HCT116 (cell line): ENCODE data around the gene AWAT1. TPM values are rescaled to one million over a fixed set of nuclear protein-coding genes. Genes with fewer than 3 reads are reported as not detected.
"Not testable (repeated sequence)": the region's sequence is repeated elsewhere in the genome, so short reads cannot be mapped to it uniquely, and the experiment has no call there.

Source experiments
- ATAC-seq: fragments of 200-7000 bp; cut with Tn5 transposase; 2 replicates; pipeline ENCODE4 v1.9.1; 2020; ENCODE audit warnings: mild to moderate bottlenecking, moderate library complexity
- BruUV-seq: library from RNA; stranded (reverse); fragments of 400-500 nt; replicated peaks from 2 replicates; lab custom pipeline; 2021; lab: Mats Ljungman, UMichigan
- CTCF ChIA-PET: fragments of 300-600 bp; sonication (Branson Sonifier 250); formaldehyde crosslinking; loops from one replicate; lab custom pipeline; 2021; ENCODE audit warnings: antibody characterized with exemption; lab: Charles Lee
- POLR2A ChIA-PET: fragments of 300-600, 350-600 bp; sonication (Branson Sonifier 250); formaldehyde crosslinking; loops from one replicate; lab custom pipeline; 2021; ENCODE audit warnings: antibody characterized with exemption; lab: Charles Lee
- RAD21 ChIA-PET, 2 experiments: fragments of 300-600 bp; sonication (Branson Sonifier 250); formaldehyde crosslinking; loops; one replicate each; lab custom pipeline; 2023; ENCODE audit warnings: low total read pairs in 2 of 2; ENCODE audit not compliant: uncharacterized antibody in 2 of 2, unreplicated experiment in 2 of 2, low non-redundant PET in 1 of 2; lab: Charles Lee
- DNase-seq: peaks from one replicate; pipeline ENCODE4 v3.0.0-alpha.2; 2010; ENCODE audit warnings: low read depth, low spot score
- H2AFZ ChIP-seq: fragments of 200-600 bp; shearing (Covaris generic), sonication (generic); 2 replicates; pipeline ENCODE4 v1.6.1; 2017; ENCODE audit warnings: low read depth, mixed run types, mixed read lengths, antibody characterized with exemption, low read length; ENCODE audit not compliant: poor library complexity, severe bottlenecking
- H3K27ac ChIP-seq: 2 replicates; pipeline ENCODE4 v1.5.1; 2012; ENCODE audit warnings: low read depth, low read length
- H3K27me3 ChIP-seq: fragments of 200-600 bp; sonication (generic); 2 replicates; pipeline ENCODE4 v1.6.1; 2016; ENCODE audit warnings: mixed run types, low read length, mixed read lengths; ENCODE audit not compliant: insufficient read depth
- H3K36me3 ChIP-seq, 2 experiments: fragments of 200-500 bp in 1 of 2; fragments of 200-600 bp in 1 of 2; sonication (Bioruptor generic) in 1 of 2; sonication (generic) in 1 of 2; 2 replicates each; pipeline versions ENCODE4 v1.5.1 to v1.6.1; 2014 to 2016; ENCODE audit warnings: low read length in 2 of 2, inconsistent platforms in 1 of 2, mixed read lengths in 1 of 2, mixed run types in 1 of 2; ENCODE audit not compliant: insufficient read depth in 2 of 2, control insufficient read depth in 1 of 2
- H3K4me1 ChIP-seq, 2 experiments: fragments of 200-600 bp in 1 of 2; sonication (generic) in 1 of 2; 2 replicates each; pipeline versions ENCODE4 v1.5.1 to v1.6.1; 2012 to 2017; ENCODE audit warnings: low read length in 2 of 2, inconsistent platforms in 1 of 2, mild to moderate bottlenecking in 1 of 2, mixed read lengths in 1 of 2, mixed run types in 1 of 2, moderate library complexity in 1 of 2; ENCODE audit not compliant: insufficient read depth in 2 of 2, control insufficient read depth in 1 of 2
- H3K4me2 ChIP-seq: fragments of 200-600 bp; sonication (generic); 2 replicates; pipeline ENCODE4 v1.6.1; 2017; ENCODE audit warnings: mixed run types, low read length, mixed read lengths
- H3K4me3 ChIP-seq, 2 experiments: fragments of 200-600 bp in 1 of 2; sonication (generic) in 1 of 2; replicated peaks in 1 of 2; 2 replicates each; pipeline ENCODE4 v1.5.1; 2011 to 2016; ENCODE audit warnings: low read length in 2 of 2, control low read depth in 1 of 2, low read depth in 1 of 2, mild to moderate bottlenecking in 1 of 2, mixed read lengths in 1 of 2, mixed run types in 1 of 2
- H3K79me2 ChIP-seq: fragments of 200-600 bp; sonication (generic); 2 replicates; pipeline ENCODE4 v1.6.1; 2017; ENCODE audit warnings: mild to moderate bottlenecking, mixed run types, low read length, moderate library complexity, mixed read lengths; ENCODE audit not compliant: insufficient read depth
- H3K9ac ChIP-seq: fragments of 200-600 bp; sonication (generic); 2 replicates; pipeline ENCODE4 v1.6.1; 2016; ENCODE audit warnings: low read length, mixed read lengths
- H3K9me2 ChIP-seq: fragments of 200-600 bp; sonication (generic), shearing (Covaris generic); 2 replicates; pipeline ENCODE4 v1.6.1; 2017; ENCODE audit warnings: mixed run types, mild to moderate bottlenecking, moderate library complexity; ENCODE audit not compliant: insufficient read depth
- H3K9me3 ChIP-seq, 2 experiments: fragments of 200-500 bp in 1 of 2; fragments of 200-600 bp in 1 of 2; sonication (Bioruptor generic) in 1 of 2; sonication (generic) in 1 of 2; 2 replicates each; pipeline ENCODE4 v1.6.1; 2014 to 2017; ENCODE audit warnings: low read length in 2 of 2, mixed read lengths in 2 of 2, inconsistent platforms in 1 of 2, low read depth in 1 of 2, mild to moderate bottlenecking in 1 of 2, mixed run types in 1 of 2, moderate library complexity in 1 of 2; ENCODE audit not compliant: control insufficient read depth in 1 of 2, insufficient read depth in 1 of 2
- H4K20me1 ChIP-seq: fragments of 200-600 bp; sonication (generic), shearing (Covaris generic); 2 replicates; pipeline ENCODE4 v1.6.1; 2017; ENCODE audit warnings: mixed run types, mild to moderate bottlenecking, moderate library complexity; ENCODE audit not compliant: insufficient read depth
- EZH2 ChIP-seq: fragments of 200-600 bp; sonication (generic); IDR thresholded peaks from 2 replicates; pipeline ENCODE4 v1.6.1; 2017; ENCODE audit warnings: antibody characterized with exemption, mixed run types
- POLR2AphosphoS5 ChIP-seq: IDR thresholded peaks from 2 replicates; pipeline ENCODE4 v1.6.1; 2011; ENCODE audit warnings: mild to moderate bottlenecking, low read depth, low read length, moderate library complexity
- ZFX ChIP-seq: fragments of 450-650 bp; IDR thresholded peaks from 2 replicates; pipeline ENCODE4 v1.6.1; 2017
- intact Hi-C: fragments of 100-400 bp; cut with micrococcal nuclease; formaldehyde crosslinking; loops from 2 replicates; pipeline ENCODE4 v1.10.0; 2022
- total RNA-seq: library from RNA; stranded (reverse); gene quantifications from one replicate; pipeline ENCODE4 v1.2.1, GENCODE V29; 2021; ENCODE audit not compliant: unreplicated experiment
- TF ChIP-seq, protein P1 (sequence below): IDR thresholded peaks from 2 replicates; pipeline ENCODE4 v1.6.1; 2011; ENCODE audit warnings: mild to moderate bottlenecking, low read length, moderate library complexity; ENCODE audit not compliant: insufficient replicate concordance; ENCODE audit errors: extremely low read depth

The AWAT1 gene
- total RNA-seq, 1 experiment from 2014 or later = not detected

GRCh38 chrX:70201732-70202131, 32.7 kb upstream of the AWAT1 start:
- Histone ChIP-seq H3K79me2 (no peaks in the 10 kb centered on the region), H2AFZ (no peak overlapping the region), H3K27me3 (no peaks in the 10 kb centered on the region), H3K27ac (no peak overlapping the region), H3K9ac (no peak overlapping the region), H3K4me3 (no peak overlapping the region), H3K9me2 (no peaks in the 10 kb centered on the region), H3K4me1 (peaks cover 0 to 5% of the 10 kb centered on the region in 2 experiments; a peak in 1 of 4 replicates), H4K20me1 (no peaks in the 10 kb centered on the region), H3K4me2 (no peak overlapping the region), H3K9me3 (no peaks in the 10 kb centered on the region), H3K36me3 (no peaks in the 10 kb centered on the region)
- BruUV-seq = no TSS peak
- ATAC-seq (no peak), DNase-seq (no peak)
- CTCF ChIA-PET = no interaction called here
- RAD21 ChIA-PET = no interaction called here
- POLR2A ChIA-PET = no interaction called here
- intact Hi-C loops = no loop called here
- TF ChIP-seq ZFX (no peak), POLR2AphosphoS5 (no peak)

- Histone ChIP-seq H3K36me3 (no peaks in the 10 kb centered on the region), H3K9ac (no peak overlapping the region), H3K9me3 (no peaks in the 10 kb centered on the region), H2AFZ (no peak overlapping the region), H3K27me3 (no peaks in the 10 kb centered on the region), H3K27ac (no peak overlapping the region), H4K20me1 (no peaks in the 10 kb centered on the region), H3K4me2 (no peak overlapping the region), H3K4me3 (no peak overlapping the region), H3K9me2 (no peaks in the 10 kb centered on the region), H3K4me1 (no peaks in the 10 kb centered on the region), H3K79me2 (no peaks in the 10 kb centered on the region)
- ChIA-PET POLR2A (no interaction called here), CTCF (no interaction called here), RAD21 (no interaction called here)
- TF ChIP-seq, protein P1, sequence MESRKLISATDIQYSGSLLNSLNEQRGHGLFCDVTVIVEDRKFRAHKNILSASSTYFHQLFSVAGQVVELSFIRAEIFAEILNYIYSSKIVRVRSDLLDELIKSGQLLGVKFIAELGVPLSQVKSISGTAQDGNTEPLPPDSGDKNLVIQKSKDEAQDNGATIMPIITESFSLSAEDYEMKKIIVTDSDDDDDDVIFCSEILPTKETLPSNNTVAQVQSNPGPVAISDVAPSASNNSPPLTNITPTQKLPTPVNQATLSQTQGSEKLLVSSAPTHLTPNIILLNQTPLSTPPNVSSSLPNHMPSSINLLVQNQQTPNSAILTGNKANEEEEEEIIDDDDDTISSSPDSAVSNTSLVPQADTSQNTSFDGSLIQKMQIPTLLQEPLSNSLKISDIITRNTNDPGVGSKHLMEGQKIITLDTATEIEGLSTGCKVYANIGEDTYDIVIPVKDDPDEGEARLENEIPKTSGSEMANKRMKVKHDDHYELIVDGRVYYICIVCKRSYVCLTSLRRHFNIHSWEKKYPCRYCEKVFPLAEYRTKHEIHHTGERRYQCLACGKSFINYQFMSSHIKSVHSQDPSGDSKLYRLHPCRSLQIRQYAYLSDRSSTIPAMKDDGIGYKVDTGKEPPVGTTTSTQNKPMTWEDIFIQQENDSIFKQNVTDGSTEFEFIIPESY = no peak
- TF ChIP-seq EZH2 = no peak
- no TSS peak for BruUV-seq
- no peak for DNase-seq
- no peak for ATAC-seq
- intact Hi-C loops = no loop called here
These were observed 26.0 kb upstream of the AWAT1 start for GRCh38 chrX:70208479-70208878.

DNA sequence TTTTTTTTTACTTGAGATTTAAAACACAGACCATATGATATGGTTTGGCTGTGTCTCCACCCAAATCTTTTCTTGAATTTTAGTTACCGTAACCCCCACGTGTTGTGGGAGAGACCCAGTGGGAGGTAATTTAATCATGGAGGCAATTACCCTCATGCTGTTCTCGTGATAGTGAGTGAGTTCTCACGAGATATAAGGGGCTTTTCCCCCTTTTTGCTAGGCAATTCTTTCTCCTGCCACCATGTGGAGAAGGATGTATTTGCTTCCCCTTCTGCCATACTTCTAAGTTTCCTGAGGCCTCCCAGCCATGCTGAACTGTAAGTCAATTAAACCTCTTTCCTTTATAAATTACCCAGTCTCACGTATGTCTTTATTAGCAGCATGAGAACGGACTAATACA, 24.9 kb upstream of the AWAT1 start:
- POLR2A ChIA-PET, BruUV-seq, ATAC-seq, intact Hi-C loops, H3K9me3 ChIP-seq, H3K27me3 ChIP-seq, CTCF ChIA-PET, H3K9ac ChIP-seq, H3K4me3 ChIP-seq, H4K20me1 ChIP-seq, RAD21 ChIA-PET, DNase-seq, H3K4me1 ChIP-seq, H2AFZ ChIP-seq, H3K79me2 ChIP-seq, H3K4me2 ChIP-seq, H3K9me2 ChIP-seq, H3K36me3 ChIP-seq, H3K27ac ChIP-seq: not testable (repeated sequence)
